COR-L47 (cell line): ENCODE measurements around the gene SCNN1B.

ENCODE experiments used
- DNase-seq: peaks from one replicate; lab custom pipeline; 2025; lab: John Stamatoyannopoulos, UW

Gene SCNN1B

DNA sequence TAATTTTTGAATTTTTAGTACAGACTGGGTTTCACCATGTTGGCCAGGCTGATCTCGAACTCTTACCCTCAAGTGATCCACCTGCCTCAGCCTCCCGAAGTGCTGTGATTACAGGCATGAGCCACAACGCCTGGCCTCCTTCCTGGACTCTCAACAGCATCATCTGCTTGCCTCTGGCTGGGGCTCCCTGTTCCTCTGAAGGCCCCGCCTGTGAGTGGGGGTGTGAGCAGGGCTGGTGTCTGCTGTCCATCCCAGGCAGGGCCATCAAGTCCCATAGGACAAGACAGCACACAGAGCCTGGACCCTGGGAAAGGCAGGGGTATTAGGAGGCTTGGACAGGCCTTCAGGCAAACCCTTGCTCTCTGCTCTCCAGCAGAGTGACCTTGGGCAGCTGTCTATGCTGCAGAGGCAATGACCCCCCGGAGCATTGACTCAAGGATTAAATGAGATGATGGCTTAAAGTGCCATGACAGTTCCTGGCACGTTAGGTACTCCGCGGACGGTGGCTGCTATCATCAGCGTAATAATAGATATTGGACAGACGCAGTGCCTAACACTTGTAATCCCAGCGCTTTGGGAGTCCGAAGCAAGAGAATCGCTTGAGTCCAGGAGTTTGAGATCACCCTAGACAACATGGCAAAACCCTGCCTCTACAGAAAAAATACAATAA lies 19.2 kb downstream of the SCNN1B start:
- no peak for DNase-seq

DNA sequence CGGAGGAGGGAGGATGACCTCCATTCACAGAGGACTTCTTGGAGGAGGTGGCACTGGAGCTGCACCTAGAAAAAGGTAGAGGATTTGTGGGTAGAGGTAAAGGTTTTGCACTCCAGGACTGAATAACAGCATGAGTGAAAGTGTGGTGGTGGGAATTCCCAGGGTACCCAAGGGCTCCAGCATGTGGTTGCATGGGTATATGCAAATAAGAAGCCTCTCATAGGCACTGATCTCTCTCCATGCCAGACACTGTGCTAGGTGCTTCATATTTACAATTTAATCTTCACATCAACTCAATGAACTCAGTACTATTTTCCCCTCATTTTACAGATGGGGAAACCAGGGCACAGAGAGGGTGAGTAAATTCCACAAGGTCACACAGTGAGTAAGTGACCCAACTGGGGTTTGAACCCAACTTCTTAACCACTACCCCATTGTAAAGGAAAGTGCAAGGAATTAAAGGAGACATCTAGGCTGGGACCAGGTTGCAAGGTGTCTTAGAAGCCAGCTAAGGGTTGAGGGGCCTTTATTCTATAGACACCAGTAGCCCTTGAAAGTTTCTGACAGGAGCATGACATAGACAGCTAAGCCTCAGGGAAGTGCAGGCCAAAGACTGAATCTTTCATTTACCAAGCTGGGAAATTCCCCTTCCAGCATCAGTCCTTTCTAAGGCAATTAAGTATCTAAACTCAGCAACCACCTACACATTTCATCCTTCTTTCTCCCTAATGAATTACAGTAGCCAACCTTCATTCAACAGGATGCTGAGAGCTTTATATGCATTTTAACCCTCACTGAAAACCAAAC lies 21.3 kb downstream of the SCNN1B start:
- DNase-seq = no peak

DNA sequence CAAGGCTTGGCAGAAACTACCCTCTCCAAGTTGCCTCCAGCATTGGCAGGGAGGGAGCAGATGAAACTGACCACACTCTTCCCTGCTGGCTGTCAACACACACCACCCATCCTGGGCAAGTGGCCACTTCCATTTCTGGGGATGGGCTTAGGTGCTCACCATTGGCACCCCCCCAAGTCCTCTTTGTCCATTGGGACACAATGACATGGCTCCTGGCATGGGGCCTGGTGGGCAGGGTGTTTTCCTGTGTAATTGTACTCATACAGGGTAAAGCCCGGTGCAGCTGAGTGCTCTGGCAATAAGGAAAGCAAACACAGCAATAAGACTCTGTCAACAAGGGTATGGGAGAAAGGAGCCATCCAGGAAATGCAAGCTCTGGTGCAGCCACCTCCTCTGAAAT lies 22.6 kb downstream of the SCNN1B start:
- peak; percentile 100 for DNase-seq

DNA sequence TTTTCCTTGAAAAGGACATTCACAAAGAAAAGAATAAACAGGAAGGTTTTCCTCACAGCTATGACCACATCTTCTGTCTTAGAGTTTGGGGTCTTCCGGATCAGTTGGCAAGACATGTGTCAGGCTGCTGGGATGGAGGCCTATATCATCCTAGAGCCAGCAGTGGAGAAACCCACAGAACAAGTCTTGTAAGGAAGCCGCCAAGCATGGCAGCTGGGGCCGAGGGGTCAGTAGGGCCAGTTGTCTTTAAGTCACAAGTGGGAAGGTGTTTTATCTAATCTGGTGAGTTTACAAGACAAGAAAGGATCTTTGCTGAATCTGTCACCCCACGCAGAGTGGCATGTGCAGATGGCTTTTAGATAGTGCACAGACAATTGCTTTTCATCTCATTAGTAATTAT lies 25.7 kb downstream of the SCNN1B start:
- no peak for DNase-seq

DNA sequence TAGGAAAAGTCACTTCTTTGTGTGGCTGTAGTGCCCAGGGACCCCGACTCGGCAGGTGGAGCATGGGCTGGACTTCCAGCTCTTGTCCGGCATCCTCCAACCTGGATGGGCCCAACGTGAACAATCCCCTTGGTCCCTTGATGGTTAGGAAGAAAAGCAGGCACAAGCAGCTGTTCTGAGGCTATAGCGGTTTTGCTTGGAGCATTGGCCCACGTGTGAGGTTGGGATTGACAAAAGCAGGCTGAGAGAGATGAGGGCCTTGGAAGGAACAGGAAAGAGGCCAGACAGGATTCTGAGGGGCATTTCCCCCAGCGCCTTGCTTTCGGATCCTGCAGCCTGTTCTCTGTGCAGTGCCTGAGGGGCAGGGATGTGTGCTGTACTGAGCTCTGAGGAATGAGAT lies 28.1 kb downstream of the SCNN1B start:
- no peak for DNase-seq

DNA sequence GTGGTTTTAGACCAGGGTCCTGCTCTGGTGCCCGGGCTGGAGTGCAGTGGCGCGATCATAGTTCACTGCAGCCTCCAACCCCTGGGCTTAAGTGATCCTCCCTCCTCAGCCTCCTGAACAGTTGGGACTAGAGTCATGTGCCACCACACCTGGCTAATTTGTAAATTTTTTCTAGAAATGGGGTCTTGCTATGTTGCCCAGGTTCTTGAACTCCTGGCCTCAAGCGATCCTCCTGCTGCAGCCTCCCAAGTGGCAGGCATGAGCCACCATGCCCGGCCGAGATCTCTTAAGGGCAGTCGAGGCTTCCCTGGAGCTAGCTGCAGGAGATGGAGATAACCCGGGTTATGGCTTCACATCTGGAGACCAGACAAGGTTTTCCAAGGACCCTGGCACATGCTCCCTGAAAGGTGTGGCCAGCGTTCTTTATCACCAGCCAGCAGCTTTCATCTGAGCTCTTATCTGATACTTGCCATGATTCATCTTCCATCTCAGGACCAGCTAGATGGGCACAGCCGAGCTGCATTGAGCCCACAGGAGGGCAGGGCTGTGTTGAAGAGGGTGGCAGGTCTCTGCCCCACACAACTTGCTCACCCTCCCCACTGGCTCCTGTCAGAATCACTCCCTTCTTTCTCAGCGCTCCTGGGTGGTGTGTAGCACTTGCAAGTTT lies 28.6 kb downstream of the SCNN1B start:
- no peak for DNase-seq

DNA sequence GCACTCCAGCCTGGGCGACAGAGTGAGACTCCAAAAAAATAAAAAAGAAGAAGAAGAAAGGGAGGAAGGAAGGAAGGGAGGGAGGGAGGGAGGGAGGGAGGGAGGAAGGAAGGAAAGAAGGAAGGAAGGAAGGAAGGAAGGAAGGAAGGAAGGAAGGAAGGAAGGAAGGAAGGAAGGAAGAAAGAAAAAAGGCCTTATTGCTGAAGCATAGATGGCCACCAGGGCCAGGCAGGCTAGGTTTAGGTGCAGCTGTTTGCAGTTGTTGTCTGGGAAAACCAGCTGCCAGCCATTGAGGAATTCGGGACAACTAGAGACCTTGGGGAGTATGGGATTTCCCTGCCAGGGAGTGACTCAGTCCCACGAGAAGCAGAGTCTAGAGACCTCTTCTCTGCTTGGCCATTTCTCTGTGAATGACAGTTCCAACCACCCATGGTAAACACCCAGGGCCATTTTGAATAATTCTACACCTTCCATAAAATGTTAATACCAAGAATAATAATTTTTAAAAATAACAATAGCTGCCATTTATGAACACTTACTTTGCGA lies 31.0 kb downstream of the SCNN1B start:
- no peak for DNase-seq

DNA sequence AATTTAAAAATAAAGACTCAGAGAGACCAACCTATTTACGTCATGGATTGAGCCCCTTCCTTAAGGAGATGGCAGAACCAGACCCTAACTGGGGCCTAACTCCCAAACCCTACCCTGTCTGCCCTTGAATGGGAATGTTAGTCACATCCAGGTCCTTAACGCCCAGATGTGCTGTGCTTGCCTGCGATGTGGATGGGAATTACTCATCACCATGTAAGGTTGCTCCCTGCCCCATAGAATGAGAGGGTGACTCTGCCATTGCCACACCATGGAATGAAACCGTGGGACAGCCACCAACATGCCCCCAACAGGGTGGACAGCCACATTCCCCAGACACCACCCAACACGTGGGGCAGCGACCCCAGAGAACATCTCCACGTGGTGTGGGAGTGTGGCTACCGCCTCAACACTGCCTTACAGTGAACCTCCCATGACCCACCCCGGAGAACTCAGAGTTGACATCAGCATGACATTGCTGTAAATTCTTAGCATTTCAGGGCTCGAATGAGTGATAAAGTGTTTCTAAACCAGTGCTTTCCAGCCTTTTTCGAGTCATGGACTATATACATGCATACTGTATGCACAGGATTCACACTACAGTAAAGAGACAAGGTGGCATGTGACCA lies 31.8 kb downstream of the SCNN1B start:
- no peak for DNase-seq

DNA sequence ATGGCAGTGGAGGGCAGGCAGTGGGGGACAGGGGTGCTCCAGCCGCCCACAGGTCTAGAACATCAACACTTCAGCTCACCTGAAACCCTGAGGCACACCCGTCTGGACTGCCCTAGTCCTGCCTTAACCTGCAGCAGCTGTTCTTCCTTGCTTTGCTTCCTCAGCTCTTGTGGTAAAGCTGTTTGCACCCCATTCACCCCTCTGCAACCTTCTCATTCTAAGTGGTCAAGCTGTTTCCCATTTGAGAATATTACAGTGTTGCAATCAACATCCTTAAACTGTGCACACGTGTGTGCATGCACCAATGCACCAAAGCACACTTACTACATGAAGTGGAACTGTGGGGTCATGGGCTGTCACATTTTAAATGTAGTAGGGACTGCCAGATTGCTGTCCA lies 32.4 kb downstream of the SCNN1B start:
- DNase-seq = no peak

DNA sequence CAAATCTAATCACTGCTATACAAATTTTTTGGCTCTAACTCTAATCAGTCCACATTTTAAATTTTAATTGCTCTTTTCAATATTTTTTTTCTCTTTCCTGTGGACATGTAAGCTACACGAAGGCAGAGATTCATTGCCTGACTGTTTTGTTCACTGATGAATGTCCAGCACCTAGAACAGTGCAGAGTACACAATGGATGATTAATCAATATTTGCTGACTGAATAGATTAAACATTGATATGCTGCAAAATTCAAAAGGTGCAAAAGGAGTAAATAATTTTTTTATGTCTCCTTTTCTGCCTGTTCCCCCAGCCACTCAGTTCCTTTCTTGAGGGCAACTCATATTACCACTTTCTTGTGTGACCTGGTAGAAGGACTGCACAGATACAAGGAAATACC lies 32.8 kb downstream of the SCNN1B start:
- no peak for DNase-seq

DNA sequence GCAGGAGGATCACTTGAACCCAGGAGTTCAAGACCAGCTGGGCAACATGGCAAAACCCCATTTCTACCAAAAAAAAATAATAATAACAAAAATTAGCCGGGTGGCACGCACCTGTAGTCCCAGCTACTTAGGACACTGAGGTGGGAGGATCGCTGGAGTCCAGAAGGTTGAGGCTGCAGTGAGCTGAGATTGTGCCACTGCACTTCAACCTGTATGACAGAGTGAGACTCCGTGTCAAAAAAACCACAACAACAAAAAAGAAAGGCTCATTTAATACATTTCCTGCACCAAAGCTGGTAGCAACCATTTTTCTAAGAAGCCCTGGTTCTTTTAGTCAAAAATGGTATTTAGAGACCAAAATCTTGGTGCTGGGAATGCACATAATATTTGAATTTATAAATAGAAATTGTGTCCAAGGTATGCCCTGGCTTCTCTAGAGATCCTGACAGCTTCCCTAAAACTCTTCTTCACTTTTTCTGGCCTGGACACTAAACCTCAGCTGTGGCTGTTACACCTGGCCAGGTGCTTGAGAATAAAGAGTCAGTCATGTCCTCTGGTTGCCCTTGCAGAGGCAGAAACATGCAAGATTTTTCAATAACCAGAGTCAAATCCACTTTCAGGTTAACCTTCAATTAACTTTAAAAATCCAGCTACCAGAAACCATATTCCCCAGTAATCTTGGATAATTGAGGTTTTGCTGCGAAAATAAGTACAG lies 35.9 kb downstream of the SCNN1B start:
- no peak for DNase-seq

DNA sequence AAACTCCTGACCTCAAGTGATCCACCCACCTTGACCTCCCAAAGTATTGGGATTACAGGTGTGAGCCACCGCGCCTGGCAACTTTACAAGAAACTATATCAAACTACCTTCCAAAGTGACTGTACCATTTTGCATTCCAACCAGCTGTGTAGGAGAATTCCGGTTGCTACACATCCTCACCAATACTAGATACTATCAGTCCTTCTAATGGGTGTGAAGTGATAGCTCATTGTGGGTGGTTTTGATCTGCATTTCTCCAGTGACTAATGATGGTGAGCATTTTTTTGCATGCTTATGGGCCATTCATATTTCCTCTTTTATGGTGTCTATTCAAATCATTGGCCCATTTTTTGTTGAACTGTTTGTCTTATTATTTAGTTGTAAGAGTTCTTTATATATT lies 37.7 kb downstream of the SCNN1B start:
- no peak for DNase-seq

DNA sequence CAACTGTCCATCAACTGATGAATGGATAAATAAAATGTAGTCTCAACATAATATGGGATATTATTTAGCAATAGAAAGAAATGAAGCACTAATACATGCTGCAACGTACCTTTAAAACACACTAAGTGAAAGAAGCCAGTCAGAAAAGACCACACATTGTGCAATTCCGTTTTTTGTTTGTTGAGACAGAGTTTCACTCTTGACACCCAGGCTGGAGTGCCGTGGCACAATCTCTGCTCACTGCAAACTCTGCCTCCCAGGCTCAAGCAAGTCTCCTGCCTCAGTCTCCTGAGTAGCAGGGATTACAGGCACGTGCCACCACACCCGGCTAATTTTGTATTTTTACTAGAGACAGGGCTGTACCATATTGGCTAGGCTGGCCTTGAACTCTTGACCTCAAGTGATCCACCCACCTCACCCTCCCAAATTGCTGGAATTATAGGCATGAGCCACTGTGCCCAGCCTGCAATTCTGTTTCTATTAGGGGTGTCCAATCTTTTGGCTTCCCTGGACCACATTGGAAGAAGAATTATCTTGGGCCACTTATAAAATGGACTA lies 40.1 kb downstream of the SCNN1B start:
- DNase-seq = no peak

DNA sequence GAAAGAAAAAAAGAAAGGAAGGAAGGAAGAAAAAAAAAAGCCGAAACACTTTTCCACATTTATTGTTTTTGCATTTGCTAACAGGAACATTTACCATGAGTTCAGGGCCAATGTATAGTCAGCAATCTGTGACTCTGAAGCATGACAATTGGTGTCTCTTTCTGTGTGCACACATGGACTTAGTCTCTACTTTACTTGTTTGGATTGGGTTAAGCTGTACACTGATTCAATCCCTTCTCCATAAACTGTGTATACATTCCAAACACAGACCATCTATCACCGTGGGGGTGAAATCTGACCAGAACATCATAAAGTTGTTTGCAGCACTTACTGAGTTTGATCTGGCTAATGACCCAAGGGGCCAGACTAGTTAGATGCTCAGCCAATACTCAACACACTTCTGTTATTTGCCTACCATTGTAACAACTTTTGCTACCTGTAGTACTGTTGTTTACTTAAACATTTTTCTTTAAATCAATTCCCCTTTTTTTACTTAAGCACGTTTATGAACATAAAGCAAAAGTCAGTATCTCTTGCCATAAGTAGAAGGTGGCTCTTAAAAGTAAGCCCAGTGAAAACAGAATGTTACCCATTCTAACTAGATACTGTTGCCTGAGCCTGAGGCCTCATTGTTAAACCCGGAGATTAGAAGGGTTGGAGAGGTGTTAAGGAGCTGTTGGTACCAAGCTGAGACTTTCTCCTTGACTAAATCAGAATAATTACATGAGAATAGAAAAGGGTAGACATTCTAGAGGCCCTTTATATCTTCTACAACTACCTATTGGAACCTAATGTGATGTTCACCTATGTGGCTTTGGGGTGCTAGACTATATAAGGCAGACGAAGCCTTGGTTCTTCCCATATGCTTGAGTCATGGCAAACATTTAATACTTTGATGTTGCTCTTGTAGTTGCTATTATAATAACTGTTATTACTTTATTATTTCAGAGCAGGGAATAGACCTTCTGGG lies 41.8 kb downstream of the SCNN1B start:
- DNase-seq = no peak

DNA sequence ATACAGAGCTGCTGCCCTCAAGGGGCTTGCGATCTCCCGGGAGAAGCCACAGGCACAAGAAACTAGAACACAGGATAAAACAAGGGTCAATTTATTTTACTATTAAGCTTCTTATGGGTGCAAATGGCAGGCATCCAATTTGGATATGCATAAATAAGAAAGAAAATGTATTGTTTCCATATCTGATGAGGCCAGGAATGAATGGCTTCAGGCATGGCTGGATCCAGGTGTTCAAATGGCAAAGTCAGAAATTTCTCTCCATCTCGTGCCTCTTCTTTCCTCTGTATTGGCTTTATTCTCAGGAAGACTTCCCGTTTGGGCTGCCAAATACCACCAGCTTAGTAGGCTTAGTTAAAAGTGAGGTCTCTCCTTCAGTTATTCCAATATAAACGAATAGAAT lies 43.1 kb downstream of the SCNN1B start:
- DNase-seq = no peak

DNA sequence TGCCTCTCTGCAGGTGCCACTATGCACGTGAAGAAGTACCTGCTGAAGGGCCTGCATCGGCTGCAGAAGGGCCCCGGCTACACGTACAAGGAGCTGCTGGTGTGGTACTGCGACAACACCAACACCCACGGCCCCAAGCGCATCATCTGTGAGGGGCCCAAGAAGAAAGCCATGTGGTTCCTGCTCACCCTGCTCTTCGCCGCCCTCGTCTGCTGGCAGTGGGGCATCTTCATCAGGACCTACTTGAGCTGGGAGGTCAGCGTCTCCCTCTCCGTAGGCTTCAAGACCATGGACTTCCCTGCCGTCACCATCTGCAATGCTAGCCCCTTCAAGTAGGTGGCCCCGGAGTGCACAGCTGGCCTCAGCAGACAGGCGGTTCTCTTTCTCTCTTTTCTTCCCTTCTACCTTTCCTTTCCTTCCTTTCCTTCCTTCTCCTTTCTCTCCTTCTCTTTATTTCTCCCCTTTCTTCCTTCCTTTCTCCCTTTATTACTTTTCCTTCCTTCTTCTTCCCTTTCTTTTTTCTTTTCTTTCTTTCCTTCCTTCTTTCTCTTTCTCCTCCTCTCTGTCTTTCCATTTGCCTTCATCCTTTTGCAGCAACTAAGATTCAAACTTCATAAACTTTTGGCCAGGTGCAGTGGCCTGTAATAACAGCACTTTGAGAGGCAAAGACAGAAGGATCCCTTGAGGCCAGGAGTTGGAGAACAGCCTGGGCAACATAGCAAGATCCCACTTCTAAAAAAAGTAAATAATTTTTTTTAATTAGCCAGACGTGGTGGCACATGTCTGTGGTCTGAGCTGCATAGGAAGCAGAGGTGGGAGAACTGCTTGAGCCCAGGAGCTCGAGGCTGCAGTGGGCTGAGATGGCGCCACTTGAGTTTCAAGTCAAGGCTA lies 46.7 kb downstream of the SCNN1B start:
- DNase-seq = no peak

DNA sequence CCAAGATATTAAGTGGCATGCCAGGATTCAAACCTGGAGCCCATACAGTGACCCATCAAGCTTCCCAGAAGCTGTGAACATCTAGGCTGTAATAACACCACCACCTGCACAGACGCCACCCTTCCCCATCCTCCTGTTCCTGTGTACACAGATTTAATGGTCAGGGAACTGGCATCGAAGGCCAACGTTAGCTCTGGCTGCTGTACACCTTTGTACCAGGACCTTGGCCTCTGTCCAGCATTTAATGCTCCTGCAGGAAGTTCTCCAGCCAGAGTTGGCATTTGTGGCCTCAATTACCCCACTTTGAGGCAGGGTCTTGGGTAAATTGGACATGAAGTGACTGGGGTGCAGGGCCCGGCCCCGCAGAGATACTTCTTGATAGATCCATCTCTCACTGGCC lies 49.3 kb downstream of the SCNN1B start:
- no peak for DNase-seq

DNA sequence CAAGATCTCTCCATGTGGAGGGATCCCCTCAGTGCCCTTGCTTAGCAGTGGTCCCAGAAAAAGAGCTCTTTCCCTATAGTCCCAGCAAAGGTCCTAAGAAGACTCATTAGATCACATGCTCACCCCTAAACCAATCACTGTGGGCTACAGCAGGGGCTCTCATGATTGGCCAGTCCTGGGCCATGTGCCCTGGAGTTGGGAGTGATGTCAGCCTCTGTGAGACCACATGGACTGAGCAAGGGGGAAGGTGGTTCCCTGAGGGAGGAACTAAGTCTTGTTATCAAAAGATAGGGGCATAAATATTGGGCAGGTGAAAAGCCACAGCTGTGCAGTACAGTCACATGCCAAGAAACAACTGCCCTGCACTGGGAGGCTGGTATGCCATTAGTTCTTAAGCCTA lies 51.3 kb downstream of the SCNN1B start:
- no peak for DNase-seq

DNA sequence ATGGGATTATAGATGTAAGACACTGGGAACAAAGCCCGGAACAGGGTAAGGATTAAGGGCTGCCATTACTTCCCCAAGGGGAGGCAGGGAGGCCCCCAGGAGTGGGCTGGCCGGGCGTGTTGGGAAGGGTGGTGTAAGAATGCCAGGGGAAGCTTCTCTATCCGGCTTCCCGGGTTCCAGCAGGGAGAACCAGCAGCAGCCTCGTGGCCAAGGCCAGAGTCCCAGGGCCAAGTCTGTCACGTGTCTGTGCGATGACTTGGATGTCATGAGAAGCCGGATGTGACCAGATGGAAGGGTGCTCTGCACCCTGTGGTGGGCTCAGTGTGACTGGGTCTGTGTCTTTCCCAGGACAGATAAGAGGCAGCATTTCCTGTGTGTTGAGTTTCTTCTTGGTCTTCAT lies 52.1 kb downstream of the SCNN1B start:
- DNase-seq = no peak
